GM21786 (cell line): ENCODE measurements around the gene OPA1.

Experiments
- ATAC-seq: cut with Tn5 transposase; IDR thresholded peaks from one replicate; pipeline ENCODE4 v1.9.1; 2021; ENCODE audit not compliant: unreplicated experiment

Gene OPA1

DNA sequence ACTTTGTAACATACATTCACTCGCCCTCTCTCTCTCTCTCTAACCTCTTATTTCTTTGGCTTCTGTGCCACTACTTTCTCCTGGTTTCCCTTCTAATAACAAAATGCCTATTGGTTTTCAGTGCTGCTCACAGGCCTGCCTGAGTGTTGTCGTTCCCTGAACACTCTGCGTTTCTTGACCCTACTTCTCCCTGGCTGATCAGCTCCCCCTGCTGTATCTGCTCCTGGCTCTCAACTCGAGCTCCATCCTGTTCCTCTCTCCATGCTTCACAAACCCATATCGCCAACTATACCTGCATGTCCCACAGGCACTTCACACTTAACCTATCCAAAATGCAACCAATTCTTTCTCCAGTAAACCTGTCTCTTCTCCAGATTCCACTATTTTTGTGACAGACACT is 111.4 kb downstream of the OPA1 start:
- no peak for ATAC-seq

DNA sequence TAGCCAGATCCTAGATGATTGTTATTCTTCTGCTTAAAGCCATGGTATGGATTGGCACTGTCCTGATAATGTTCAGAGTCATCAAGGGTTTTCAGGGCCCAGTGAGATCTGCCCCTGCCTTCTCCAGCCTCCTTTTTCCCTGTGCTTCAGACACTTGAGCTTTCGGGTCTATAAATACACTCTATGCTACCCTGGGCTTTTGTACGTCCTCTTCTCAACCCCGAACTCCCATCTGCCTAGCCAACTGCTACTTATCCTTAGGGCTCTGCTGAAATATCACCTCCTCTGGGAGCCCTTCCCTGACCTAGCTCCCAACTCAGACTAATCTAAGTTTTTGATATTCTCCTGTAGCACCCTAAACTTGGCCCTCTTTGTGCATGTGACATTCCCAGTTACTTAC is 115.3 kb downstream of the OPA1 start:
- no peak for ATAC-seq

DNA sequence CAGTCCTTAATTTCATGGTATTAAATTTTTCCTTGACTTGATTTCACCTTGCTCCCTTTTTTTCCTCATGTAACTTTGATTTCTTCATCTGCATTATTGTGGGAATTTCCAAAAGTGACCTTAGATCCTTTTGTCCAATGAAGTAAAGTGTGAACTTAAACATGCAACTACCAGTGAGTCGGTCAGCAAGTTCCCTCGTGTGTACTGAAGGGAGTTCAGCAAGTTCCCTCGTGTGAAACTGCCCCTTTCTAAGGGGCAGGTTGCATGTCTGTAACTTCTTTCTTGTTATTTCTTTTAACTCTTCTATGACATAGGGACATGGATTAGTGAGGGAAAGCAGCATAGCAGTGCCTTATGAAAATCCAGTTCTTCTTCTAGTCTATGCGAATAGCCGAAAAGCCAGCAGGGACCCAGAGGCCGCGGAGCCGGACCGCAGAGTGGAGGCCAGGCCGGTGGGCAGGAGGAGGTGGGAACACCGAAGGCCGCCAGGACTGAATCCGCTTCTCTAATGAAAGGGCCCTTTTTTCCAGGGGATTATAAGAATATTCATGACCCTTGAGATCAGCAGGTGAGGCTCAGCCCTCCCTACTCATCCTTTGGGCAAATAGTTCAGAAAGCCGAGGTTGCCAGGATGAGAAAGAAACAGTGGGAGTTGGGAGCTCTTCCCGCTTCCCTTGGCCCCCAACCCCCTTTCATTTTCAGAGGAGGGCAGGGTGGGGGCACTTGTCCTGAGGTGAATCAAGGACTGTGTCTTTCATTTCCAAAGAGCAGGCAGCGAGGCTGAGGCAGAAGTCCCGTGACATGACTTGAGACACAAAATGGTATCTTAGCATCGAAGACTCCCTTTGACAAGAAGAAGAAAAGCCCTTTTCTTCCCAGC is 117.5 kb downstream of the OPA1 start:
- ATAC-seq, result no peak

DNA sequence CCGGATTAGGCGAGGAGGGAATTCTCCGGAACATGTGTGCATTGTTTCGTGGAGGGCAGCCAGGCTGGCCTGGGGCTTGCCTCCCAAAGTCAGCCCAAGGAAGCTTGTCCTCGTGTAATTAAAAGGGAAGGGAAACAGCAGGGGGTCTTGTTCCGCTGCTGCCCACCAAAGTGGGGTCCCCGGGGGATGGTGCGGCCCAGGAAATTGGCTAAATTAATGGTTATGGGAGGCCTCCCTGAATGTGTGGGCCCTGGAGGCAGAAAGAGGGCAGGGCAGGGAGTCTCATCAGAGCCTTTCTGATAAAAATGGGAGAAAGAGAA is 118.1 kb downstream of the OPA1 start:
- ATAC-seq, result no peak

DNA sequence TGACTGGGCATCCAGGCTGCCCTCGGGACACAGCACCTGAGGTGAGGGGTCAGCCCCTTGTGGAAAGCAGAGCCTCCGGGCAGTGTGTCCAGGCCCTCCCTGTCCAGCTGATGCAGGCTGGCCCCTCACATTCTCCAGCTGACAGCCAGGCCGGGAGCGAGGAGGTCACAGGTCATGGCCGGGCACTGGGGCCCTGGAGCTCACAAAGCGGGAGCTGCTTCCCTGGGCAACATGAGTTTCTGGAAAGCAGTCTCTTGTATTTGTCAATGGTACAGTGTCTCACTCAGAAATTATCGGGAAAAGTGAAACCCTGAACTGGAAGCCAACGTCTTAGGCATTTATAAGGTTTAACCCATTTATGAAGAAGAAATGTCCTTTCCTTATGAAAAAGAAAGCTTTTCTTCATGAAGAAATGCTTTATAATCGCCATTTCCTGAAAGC is 118.5 kb downstream of the OPA1 start:
- ATAC-seq, result no peak

DNA sequence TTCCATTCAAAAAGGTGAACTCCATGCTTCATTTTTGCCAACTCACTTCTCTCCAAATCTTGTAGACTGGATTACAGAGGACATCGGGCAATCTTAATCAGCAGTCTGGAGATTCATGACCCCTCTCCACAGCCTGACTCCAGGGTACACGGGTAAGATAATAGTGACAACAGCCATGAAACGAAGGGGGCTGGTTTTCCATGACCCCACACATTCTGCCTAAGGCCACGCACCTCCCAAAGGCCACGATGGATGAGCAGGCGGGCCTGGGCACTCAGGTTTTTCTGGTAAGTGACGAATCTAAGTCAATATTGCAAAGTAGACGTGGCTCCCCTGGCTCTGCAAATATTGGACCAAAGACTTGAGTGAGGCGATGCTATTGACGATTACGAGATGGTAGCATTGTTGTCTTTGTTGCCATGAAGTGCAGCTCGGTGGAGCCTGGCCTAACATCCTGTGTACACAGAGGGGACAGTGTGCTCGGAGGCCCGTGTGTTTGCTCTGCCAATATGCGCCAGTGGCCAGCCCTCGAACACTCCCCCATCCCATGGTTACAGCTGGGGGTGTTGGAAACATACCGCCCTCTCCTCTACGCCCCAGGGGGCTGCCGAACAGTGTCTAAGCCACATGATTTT is 119.1 kb downstream of the OPA1 start:
- ATAC-seq, result no peak

DNA sequence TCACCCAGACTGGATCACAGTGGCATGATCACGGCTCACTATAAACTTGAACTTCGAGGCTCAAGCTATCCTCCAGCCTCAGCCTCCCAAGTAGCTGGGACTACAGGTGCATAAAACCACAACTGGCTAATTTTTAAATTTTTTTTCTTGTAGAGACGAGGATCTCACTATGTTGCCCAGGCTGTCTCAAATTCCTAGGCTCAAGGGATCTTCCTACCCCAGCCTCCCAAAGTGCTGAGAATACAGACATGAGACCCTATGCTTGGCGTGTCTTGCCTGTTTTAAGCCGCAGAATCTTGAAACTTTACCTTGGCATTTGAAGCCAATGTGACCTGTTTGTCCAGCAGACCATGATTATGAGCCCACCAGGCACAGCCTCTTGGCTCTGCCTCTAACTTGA is 119.9 kb downstream of the OPA1 start:
- ATAC-seq, result no peak

DNA sequence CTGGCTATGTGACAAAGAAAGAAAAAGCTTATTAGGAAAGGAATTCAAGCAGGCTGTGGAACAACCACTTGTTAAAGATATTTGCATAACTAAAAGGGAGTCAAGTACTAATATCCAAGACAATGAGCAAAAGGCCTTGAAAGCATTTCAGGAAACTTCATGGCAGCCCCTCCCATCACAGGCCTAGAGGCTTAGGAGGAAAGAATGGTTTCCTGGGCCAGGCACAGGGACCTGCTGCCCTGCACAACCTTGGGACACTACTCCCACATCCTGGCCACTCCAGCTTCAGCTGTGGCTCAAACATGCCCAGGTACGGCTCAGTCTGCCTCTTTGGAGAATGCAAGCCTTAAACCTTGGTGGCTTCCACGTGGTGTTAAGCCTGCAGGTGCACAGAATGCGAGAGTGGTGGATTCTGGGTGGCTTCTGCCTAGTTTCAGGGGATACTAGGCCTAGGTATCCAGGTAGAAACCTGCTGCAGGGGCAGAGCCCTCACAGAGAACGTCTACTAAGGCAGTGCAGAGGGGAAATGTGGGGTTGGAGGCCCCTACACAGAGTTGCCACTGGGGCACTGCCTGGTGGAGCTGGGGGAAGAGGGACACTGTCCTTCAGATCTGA is 121.6 kb downstream of the OPA1 start:
- no peak for ATAC-seq

DNA sequence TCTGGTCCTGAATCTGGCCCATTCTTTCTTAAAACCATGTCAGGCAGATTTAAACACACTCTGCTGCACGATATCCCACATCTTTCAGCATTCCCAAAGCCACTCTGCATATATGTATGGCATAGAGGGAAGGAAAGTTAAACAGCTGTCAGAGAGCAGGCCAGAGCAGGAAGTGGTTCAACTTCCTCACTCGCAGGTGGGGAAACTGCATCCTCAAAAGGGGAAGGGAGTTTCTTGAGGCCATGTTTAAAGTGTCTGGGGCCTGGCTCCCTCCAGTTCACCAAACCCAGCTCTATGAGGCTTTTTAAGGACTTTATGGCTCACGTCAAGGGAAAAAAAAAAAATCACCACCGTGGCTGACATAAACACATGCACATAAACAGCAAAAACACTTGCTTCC is 123.1 kb downstream of the OPA1 start:
- ATAC-seq, result no peak

DNA sequence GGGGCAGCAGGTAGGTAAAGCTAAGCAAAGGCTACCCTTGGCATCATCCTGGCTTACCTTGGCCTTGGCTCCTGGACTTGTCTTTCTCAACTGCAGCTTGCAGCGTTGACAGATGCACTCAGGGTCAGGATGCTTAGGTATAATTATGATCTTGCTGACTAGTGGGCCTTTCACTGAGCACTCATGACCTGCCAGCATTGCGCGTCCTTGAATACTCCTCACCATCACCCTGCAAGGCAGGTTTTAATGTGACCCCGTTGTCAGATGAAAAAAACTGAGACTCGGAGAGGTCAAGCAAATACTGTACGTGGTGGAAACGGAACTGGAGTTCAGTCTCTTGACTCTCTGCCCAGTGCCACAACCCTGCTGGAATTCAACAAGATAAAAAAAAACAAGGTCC is 126.7 kb downstream of the OPA1 start:
- ATAC-seq, result no peak

DNA sequence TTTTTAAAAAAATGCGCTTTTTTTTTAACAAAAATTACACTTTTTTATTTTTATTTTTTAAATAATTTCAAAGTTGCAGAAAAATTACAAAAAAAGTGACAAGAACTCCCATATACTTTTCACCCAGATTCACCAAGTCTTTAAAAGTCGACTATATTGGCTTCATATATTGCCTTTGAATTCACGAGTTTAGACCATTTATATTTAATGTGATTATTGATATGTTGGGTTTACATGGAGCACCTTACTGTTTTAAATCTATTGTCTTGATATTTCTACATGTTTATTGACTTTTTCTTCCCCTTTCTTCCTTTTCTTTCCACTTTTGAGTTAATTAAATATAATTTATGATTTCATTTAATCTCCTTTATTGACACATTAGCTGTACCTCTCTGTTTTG is 127.2 kb downstream of the OPA1 start:
- ATAC-seq, result no peak

DNA sequence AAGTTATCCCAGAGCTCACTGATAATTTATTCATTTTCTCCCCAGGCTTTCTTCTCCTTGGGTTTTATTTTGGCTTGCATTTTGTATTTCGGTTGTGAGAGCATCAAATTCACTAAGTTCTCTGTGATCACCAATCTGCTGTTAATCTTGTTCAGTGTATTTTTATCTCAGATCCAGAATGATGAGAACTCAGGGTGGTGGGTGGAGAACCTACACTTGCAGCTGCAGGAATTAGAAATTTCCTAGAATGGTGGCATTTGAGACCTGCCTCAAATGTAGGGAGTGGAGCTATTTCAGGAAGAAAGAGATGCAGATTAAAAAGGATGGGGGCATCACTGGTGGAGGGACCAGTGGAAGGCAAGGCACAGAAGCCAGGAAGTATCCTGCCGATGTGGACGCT is 129.6 kb downstream of the OPA1 start:
- ATAC-seq, result no peak

DNA sequence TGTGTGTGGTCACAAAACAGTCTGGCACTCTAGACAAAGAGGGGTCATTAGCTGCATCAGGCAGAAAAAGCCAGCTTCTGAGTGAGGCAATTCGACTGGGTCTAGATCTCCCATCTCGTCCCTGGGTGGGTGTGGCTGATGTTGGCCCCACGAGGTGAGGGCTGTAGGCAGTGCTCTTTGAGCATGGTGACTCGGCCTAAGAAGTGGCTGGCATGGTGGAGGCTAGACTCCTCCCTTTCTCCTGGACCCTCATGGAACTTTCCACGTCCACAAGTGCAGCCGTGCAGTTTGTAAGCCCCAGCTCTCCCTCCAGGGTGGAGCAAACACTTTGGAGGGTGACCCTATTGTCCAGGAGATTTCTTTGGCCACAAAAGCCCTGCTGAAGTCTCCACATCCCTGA is 134.1 kb downstream of the OPA1 start:
- no peak for ATAC-seq

DNA sequence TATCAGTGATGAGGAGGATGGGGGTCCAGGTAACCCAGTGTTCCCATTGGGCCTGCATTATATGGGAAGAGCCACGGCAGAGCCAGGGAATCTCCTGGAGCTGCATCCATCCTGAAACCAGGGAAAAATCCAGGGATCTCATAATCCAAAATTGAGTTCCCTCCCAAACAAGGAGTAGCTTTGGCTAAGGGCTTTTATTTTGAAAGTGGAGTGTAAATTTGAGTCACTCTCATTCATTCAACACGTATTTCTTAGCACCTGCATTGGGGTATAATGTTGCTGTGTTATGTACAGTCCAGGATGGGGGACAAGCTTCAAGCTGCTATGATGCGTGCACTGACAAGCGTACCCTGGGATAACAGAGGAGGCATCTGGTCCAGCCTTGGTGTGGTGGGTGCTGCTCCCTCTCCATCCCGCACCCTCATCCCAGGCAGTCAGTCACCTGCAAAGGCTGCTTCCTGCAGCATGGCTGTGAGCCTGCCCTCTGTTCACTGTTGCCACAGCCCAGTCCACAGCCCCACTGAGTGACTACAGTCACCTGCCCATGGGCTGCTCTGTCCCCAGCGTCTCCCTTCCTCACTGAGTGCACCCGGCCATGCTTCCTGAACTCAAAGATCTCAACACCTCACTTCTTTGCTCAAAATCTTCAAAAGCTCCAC is 135.6 kb downstream of the OPA1 start:
- no peak for ATAC-seq

DNA sequence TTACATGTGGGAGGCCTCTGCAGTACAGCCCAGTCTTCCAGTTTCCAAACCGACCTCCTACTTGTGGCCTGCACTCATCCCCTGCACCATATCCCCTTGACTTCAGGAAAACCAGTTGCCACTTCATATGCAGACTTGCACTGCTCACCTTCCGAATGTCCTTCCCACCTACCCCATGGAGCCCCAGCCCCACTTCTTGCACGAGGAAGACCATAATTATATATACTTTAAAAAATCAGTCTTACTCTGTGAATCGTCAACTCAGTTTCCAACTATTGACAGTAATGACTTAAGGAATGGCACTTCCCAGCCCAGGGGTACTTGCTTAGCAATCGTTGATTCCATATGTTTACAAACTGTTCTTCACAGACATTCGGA is 136.1 kb downstream of the OPA1 start:
- ATAC-seq, result no peak

DNA sequence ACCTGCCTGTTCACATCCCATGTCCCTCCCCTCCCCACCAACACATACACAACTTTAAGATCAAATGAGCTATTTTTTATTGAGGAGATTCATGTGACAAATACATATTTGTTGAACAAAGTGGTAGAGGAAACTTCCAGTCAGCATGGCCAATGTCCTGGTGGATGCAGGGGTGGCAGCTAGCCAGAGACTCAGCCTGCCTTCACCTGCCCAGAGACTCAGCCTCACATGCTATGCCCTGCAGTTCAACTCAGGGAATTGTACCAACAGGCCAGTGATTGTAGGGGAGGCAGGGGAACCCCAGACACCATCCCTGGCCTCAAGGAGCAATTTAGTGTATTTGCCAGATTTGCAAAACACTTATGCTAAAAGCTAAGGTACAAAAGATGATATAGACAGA is 136.6 kb downstream of the OPA1 start:
- no peak for ATAC-seq

DNA sequence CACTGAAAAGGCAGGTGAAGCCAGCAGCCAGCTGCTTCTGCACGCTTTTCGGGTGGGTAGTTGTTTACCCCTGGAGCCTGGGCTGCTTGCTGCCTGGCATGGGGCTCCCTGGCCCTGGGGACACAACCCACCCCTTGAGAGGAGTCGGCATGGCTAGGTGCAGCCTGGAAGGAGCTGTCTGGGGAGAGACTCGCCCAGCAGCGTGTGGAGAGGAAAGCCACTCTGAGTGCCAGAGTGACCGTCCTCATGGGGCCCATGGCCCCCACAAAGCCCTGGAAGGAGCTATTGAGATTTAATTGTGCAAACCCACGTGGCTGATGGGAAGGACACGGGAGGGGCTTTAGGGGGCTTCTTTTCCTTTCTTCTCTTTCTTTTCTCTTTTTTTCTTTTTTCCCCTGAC is 137.5 kb downstream of the OPA1 start:
- no peak for ATAC-seq

DNA sequence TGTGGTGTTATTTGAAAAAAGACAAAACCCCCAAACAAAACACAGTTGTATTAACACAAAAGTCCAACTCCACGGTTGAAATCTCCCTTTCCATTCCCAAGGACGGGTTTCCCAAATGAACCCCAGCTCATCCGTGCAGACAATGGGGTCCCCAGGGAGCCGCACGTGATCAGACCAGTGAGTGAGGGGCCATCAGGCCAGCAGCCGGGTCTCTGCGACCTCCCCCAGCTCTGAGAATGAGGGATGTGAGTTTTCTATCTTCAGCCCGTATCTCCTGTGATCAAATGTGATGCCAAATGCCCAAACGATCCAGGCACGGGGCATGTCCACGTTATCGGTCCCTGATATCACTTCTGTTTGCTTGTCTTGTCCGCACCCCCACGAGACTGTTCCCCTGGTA is 138.0 kb downstream of the OPA1 start:
- ATAC-seq, result no peak

DNA sequence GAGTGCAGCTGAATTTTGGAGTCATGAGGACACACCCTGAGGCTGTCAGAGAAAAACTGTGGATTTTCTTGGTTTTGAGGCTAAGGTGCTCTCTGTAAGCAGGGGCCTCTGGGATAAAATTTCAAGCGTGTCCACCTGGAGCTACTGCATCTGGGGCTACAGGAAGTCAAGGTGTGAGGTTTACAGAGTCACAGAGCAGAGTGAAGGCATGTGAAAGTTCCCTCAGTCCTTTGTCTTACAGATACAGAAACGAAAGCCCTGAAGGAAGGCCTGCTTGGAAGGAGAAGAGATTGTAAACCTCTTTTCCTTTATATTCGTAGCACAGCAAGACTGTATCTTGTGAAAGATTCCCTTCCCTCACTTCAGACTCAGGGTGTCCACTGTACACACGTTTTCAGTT is 138.6 kb downstream of the OPA1 start:
- no peak for ATAC-seq

DNA sequence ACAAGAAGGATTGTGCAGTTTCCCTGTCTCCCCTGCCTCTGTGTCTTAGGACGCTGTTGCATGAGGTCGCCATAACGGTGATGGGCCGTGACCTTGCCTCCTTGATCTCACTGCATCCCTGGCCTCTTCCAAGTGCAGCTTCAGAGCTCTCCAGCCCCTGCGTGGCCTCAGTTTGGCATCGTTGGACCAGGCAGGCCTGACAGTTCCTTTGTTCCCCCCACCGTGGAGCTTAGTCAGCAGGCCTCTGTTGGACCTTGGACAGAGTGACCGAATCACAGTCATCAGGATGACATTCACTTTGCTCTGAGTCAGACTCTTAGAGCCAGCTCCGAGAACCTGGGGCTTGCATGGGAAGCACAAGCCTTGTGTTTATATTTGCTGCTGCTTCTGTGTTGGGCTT is 139.4 kb downstream of the OPA1 start:
- no peak for ATAC-seq

DNA sequence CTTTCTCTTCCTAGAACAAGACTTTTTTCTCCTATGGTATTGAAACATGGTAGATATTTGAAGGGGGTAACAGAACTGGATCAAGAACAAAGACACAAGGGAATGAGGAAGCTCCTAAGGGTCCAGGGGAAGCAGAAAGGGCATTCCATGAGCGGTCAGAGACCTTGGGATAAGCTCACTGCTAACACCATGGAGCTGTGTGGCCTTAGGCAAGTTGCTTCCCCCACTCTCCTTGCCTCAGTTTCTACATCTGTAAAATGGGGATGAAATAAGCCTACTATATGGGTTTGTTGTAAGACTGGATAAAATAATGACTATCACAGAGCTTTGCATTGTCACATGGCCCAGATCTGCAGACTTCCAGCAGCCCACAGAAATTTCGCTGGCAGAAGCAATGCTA is 139.8 kb downstream of the OPA1 start:
- no peak for ATAC-seq
